MM.1S (cell line): ENCODE data around the gene CPNE1.

ENCODE experiments used
- CTCF ChIP-seq: fragments of 300-600 bp; sonication (generic); IDR thresholded peaks from 2 replicates; pipeline ENCODE4 v1.5.1; 2016; ENCODE audit warnings: antibody characterized with exemption, low read length, mixed read lengths
- EZH2 ChIP-seq: fragments of 300-600 bp; sonication (generic); optimal IDR thresholded peaks from 2 replicates; pipeline ENCODE3; 2017; ENCODE audit warnings: low read depth, mild to moderate bottlenecking, antibody characterized with exemption, low read length, mixed read lengths
- EZH2phosphoT487 ChIP-seq: fragments of 300-600 bp; sonication (generic); IDR thresholded peaks from 2 replicates; pipeline ENCODE4 v1.6.1; 2018; ENCODE audit warnings: antibody characterized with exemption, low read length

- TF ChIP-seq CTCF (no peak), EZH2 (no peak), EZH2phosphoT487 (no peak)
Measured at GRCh38 chr20:35657271-35657670, 7.4 kb downstream of the CPNE1 start.
